ENCODE results near the gene ASIC5. TPM values are rescaled to one million over a fixed set of nuclear protein-coding genes. Genes with fewer than 3 reads are reported as not detected.

Gene ASIC5
- total RNA-seq, 1 experiment from 2014 or later: not detected

GRCh38 chr4:155818639-155819038 lies 47.4 kb downstream of the ASIC5 start:
- POLR2A ChIA-PET: no interaction called here
- CTCF ChIA-PET: no interaction called here
- Histone ChIP-seq H3K4me3 (ENCODE audit: low read depth in 2 of 2, low read length in 2 of 2) (no peak overlapping the region), H3K36me3 (ENCODE audit: control insufficient read depth, insufficient read depth, low read length) (no peaks in the 10 kb centered on the region), H3K27me3 (ENCODE audit: control insufficient read depth, insufficient read depth, low read length) (no peaks in the 10 kb centered on the region), H3K9me3 (ENCODE audit: control insufficient read depth, insufficient read depth, low read depth, low read length) (no peaks in the 10 kb centered on the region), H3K4me1 (ENCODE audit: control insufficient read depth, insufficient read depth, low read length) (no peaks in the 10 kb centered on the region), H3K27ac (ENCODE audit: low read length) (no peak overlapping the region)
- intact Hi-C loops (cut with micrococcal nuclease; ENCODE audit: unreplicated experiment): no loop called here
- TF ChIP-seq SIN3A (IDR thresholded peaks at IDR 0.05; ENCODE audit: borderline replicate concordance, insufficient read depth, low read depth, low read length) (no peak), REST (IDR thresholded peaks at IDR 0.05; ENCODE audit: insufficient read depth in 1 of 2, low read depth in 2 of 2, low read length in 1 of 2) (no peak), CTCF (IDR thresholded peaks at IDR 0.05) (no peak), TCF7L2 (IDR thresholded peaks at IDR 0.05; ENCODE audit: low read depth, low read length) (no peak), POLR2AphosphoS5 (IDR thresholded peaks at IDR 0.05; ENCODE audit: low read depth, low read length) (no peak)
- no peak for ATAC-seq
- DNase-seq (ENCODE audit: low read depth, low spot score): no peak
- in situ Hi-C loops (cut with HindIII; ENCODE audit: low pct_unique_long_range_greater_than_20kb, low sequenced_read_pairs): no loop called here
- BruUV-seq (replicated peaks): no TSS peak

- CTCF ChIA-PET: no interaction called here
- Histone ChIP-seq H3K9me3 (ENCODE audit: control insufficient read depth, insufficient read depth, low read depth, low read length) (no peaks in the 10 kb centered on the region), H3K4me3 (ENCODE audit: low read depth in 2 of 2, low read length in 2 of 2) (no peak overlapping the region), H3K27ac (ENCODE audit: low read length) (no peak overlapping the region), H3K4me1 (ENCODE audit: control insufficient read depth, insufficient read depth, low read length) (no peaks in the 10 kb centered on the region), H3K27me3 (ENCODE audit: control insufficient read depth, insufficient read depth, low read length) (no peaks in the 10 kb centered on the region), H3K36me3 (ENCODE audit: control insufficient read depth, insufficient read depth, low read length) (no peaks in the 10 kb centered on the region)
- no peak for DNase-seq (ENCODE audit: low read depth, low spot score)
- BruUV-seq (replicated peaks): no TSS peak
- TF ChIP-seq CTCF (IDR thresholded peaks at IDR 0.05) (no peak), TCF7L2 (IDR thresholded peaks at IDR 0.05; ENCODE audit: low read depth, low read length) (no peak), REST (IDR thresholded peaks at IDR 0.05; ENCODE audit: insufficient read depth in 1 of 2, low read depth in 2 of 2, low read length in 1 of 2) (no peak), POLR2AphosphoS5 (IDR thresholded peaks at IDR 0.05; ENCODE audit: low read depth, low read length) (no peak), SIN3A (IDR thresholded peaks at IDR 0.05; ENCODE audit: borderline replicate concordance, insufficient read depth, low read depth, low read length) (no peak)
- in situ Hi-C loops (cut with HindIII; ENCODE audit: low pct_unique_long_range_greater_than_20kb, low sequenced_read_pairs): no loop called here
- ATAC-seq: no peak
- intact Hi-C loops (cut with micrococcal nuclease; ENCODE audit: unreplicated experiment): no loop called here
- POLR2A ChIA-PET: no interaction called here
Measured at GRCh38 chr4:155811083-155811482, 55.0 kb downstream of the ASIC5 start.
